NB4 (cell line): Measurements from ENCODE around the gene PSMB9.

Experiments
- CTCF ChIP-seq: IDR thresholded peaks from one replicate; pipeline ENCODE4 v1.5.1; 2012; ENCODE audit warnings: low read depth, low read length
- MAX ChIP-seq: IDR thresholded peaks from 2 replicates; pipeline ENCODE4 v1.6.1; 2011; ENCODE audit warnings: low read depth, low read length
- POLR2A ChIP-seq: IDR thresholded peaks from 2 replicates; pipeline ENCODE4 v1.6.1; 2011; ENCODE audit warnings: mild to moderate bottlenecking; ENCODE audit not compliant: insufficient read length; ENCODE audit errors: extremely low read depth

- TF ChIP-seq CTCF = no peak
- TF ChIP-seq POLR2A = no peak
- TF ChIP-seq MAX = peak; percentile 38; the same call in 1 of the 2 replicates
These were observed 36.8 kb downstream of the PSMB9 start for GRCh38 chr6:32890831-32891230.
